Activated CD8-positive, alpha-beta T cell treated with anti-CD3 and anti-CD28 coated beads, Interleukin-2, amount 10 ng/mL, durations not matched to agents 7 days and 5 days (primary cell): ENCODE measurements around the gene COL28A1. TPM values are rescaled to one million over a fixed set of nuclear protein-coding genes. Genes with fewer than 3 reads are reported as not detected.

ENCODE experiments used
- ATAC-seq: fragments of 150-1000 bp; cut with Tn5 transposase; one replicate; pipeline ENCODE4 v1.10.0; 2021; ENCODE audit warnings: moderate library complexity
- CTCF ChIA-PET: fragments of 350-600 bp; sonication (Branson Sonifier 250); formaldehyde crosslinking; loops from one replicate; lab custom pipeline; 2021; ENCODE audit warnings: antibody characterized with exemption; lab: Charles Lee
- POLR2A ChIA-PET: fragments of 350-600 bp; sonication (Branson Sonifier 250); formaldehyde crosslinking; loops from one replicate; lab custom pipeline; 2021; ENCODE audit warnings: antibody characterized with exemption; lab: Charles Lee
- DNase-seq: peaks from one replicate; pipeline ENCODE4 v3.0.0-alpha.2; 2020
- H3K27ac Mint-ChIP-seq: one replicate; pipeline ENCODE4 v1.8.0; 2021; ENCODE audit warnings: mild to moderate bottlenecking, mixed read lengths
- H3K27me3 Mint-ChIP-seq: one replicate; pipeline ENCODE4 v1.8.0; 2021; ENCODE audit warnings: low read depth, mixed read lengths
- H3K36me3 Mint-ChIP-seq: one replicate; pipeline ENCODE4 v1.8.0; 2021; ENCODE audit warnings: low read depth, mixed read lengths
- H3K4me1 Mint-ChIP-seq: one replicate; pipeline ENCODE4 v1.8.0; 2021; ENCODE audit warnings: low read depth, mixed read lengths
- H3K4me3 Mint-ChIP-seq: one replicate; pipeline ENCODE4 v1.8.0; 2021; ENCODE audit warnings: mild to moderate bottlenecking, mixed read lengths
- H3K9me3 Mint-ChIP-seq: one replicate; pipeline ENCODE4 v1.8.0; 2022; ENCODE audit warnings: mixed read lengths; ENCODE audit not compliant: insufficient read depth
- total RNA-seq, 2 experiments: library from RNA; stranded (reverse); gene quantifications; one replicate each; pipeline ENCODE4 v1.2.3, GENCODE V29; 2021

Gene COL28A1
- total RNA-seq, 2 experiments from 2014 or later: not detected

GRCh38 chr7:7516156-7516555 is 19.5 kb downstream of the COL28A1 start:
- Mint-ChIP-seq H3K4me3 (no peak overlapping the region), H3K4me1 (peaks cover 3% of the 10 kb centered on the region), H3K36me3 (no peaks in the 10 kb centered on the region), H3K9me3 (no peaks in the 10 kb centered on the region), H3K27ac (no peak overlapping the region), H3K27me3 (peaks cover 1% of the 10 kb centered on the region)
- POLR2A ChIA-PET: no interaction called here
- DNase-seq: no peak
- CTCF ChIA-PET: no interaction called here
- no peak for ATAC-seq

- DNase-seq (no peak), ATAC-seq (no peak)
- no peaks in the 10 kb centered on the region for H3K4me1 Mint-ChIP-seq
- H3K27me3 Mint-ChIP-seq: no peaks in the 10 kb centered on the region
- H3K4me3 Mint-ChIP-seq: no peak overlapping the region
- ChIA-PET POLR2A (interaction anchor here (0.6 kb wide), 1 partner anchor 924 kb away, joined by 3 read pairs; no protein-coding TSS in a partner anchor), CTCF (interaction anchor here (1.2 to 1.4 kb wide), 2 partner anchors 10 to 127 kb away, joined by 3 to 4 read pairs; no protein-coding TSS in a partner anchor)
- no peak overlapping the region for H3K27ac Mint-ChIP-seq
- no peaks in the 10 kb centered on the region for H3K36me3 Mint-ChIP-seq
- H3K9me3 Mint-ChIP-seq: no peaks in the 10 kb centered on the region
Observed at GRCh38 chr7:7512861-7513597, 22.6 kb downstream of the COL28A1 start.

DNA sequence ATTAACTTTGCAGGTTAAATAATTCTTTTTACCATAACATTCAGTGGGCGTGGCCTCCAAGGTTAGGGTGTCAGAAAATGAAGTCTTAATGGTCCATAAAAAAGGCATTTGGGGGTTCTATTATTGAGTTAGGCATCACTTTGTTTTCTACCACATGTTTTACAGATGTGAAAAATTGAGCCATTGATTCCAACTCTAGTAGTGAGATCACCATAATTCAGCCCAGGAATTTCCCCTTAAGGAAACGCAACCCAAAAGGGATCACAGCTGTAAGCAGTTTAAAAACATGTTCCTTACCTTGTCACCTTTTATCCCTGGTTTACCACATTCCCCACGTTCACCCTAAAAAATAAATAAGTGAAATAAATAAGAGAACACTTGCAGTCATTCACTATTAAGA is 24.9 kb downstream of the COL28A1 start:
- no peaks in the 10 kb centered on the region for H3K27me3 Mint-ChIP-seq
- no peaks in the 10 kb centered on the region for H3K4me1 Mint-ChIP-seq
- no peak overlapping the region for H3K4me3 Mint-ChIP-seq
- no peaks in the 10 kb centered on the region for H3K36me3 Mint-ChIP-seq
- no peaks in the 10 kb centered on the region for H3K9me3 Mint-ChIP-seq
- DNase-seq: no peak
- ChIA-PET CTCF (no interaction called here), POLR2A (no interaction called here)
- no peak for ATAC-seq
- H3K27ac Mint-ChIP-seq: no peak overlapping the region

- Mint-ChIP-seq H3K36me3 (no peaks in the 10 kb centered on the region), H3K4me3 (no peak overlapping the region), H3K9me3 (no peaks in the 10 kb centered on the region), H3K27me3 (no peaks in the 10 kb centered on the region), H3K27ac (no peak overlapping the region), H3K4me1 (no peaks in the 10 kb centered on the region)
- ATAC-seq (no peak), DNase-seq (no peak)
- ChIA-PET CTCF (no interaction called here), POLR2A (no interaction called here)
Observed at GRCh38 chr7:7505915-7506314, 29.8 kb downstream of the COL28A1 start.

GRCh38 chr7:7504910-7505704 is 30.6 kb downstream of the COL28A1 start:
- no peak for ATAC-seq

DNA sequence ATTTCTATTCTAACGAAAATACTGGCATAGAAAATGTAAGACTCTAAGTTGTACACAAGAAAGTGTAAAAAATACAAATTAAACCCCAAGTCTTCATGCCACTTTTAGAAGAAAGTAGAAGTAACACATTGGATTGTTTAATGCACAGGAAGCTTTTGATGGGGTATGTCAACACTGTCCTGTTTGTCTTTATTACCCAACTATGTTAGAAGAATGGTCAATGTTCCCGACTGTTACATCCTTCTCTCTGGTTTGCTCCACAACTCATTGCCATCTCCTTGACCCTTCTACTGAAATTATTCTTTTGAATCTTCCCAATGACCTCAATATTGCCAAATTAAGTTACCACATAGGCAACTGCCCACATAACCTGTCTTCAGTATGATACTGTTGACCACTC is 35.8 kb downstream of the COL28A1 start:
- no peaks in the 10 kb centered on the region for H3K4me1 Mint-ChIP-seq

More at GRCh38 chr7:7504910-7505704, 30.6 kb downstream of the COL28A1 start:
- Mint-ChIP-seq H3K9me3 (no peaks in the 10 kb centered on the region), H3K36me3 (no peaks in the 10 kb centered on the region), H3K4me3 (no peak overlapping the region), H3K27me3 (no peaks in the 10 kb centered on the region), H3K27ac (no peak overlapping the region), H3K4me1 (no peaks in the 10 kb centered on the region)
- CTCF ChIA-PET: interaction anchor here (1.1 kb wide), 1 partner anchor 17 kb away, joined by 3 read pairs; no protein-coding TSS in a partner anchor
- DNase-seq: no peak
- POLR2A ChIA-PET: no interaction called here

DNA sequence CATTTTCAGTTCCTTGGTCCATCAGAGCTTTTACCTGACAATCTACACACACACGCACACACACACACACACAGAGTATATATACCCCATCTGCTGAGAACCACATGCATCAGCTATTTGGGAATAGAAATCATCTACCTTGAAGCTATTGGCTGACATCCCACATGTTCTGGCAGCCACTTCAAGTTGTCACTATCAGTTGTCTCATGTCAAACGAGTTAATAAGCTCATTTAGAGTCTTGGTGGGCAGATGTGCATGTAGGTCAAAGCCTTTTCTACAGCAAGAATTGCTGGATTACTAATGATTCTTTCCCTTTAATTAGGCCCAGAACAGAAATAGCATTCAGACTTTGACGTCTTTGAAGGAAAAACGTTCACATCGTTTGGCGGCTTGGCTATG is 36.8 kb downstream of the COL28A1 start:
- Mint-ChIP-seq H3K27ac (no peak overlapping the region), H3K4me3 (no peak overlapping the region), H3K27me3 (peaks cover 6% of the 10 kb centered on the region), H3K9me3 (no peaks in the 10 kb centered on the region), H3K36me3 (no peaks in the 10 kb centered on the region), H3K4me1 (no peaks in the 10 kb centered on the region)
- ATAC-seq (no peak), DNase-seq (no peak)
- POLR2A ChIA-PET: no interaction called here
- CTCF ChIA-PET: no interaction called here

More for the DNA sequence above, 35.8 kb downstream of the COL28A1 start:
- no peak overlapping the region for H3K4me3 Mint-ChIP-seq
- no peak overlapping the region for H3K27ac Mint-ChIP-seq
- H3K27me3 Mint-ChIP-seq: peaks cover 6% of the 10 kb centered on the region
- no peaks in the 10 kb centered on the region for H3K36me3 Mint-ChIP-seq
- H3K9me3 Mint-ChIP-seq: no peaks in the 10 kb centered on the region
- ChIA-PET POLR2A (no interaction called here), CTCF (no interaction called here)
- DNase-seq (no peak), ATAC-seq (no peak)

GRCh38 chr7:7496311-7496710 is 39.4 kb downstream of the COL28A1 start:
- Mint-ChIP-seq H3K4me3 (no peak overlapping the region), H3K27ac (no peak overlapping the region), H3K9me3 (no peaks in the 10 kb centered on the region), H3K27me3 (peaks cover 6% of the 10 kb centered on the region), H3K36me3 (no peaks in the 10 kb centered on the region), H3K4me1 (no peaks in the 10 kb centered on the region)
- ChIA-PET CTCF (no interaction called here), POLR2A (no interaction called here)
- DNase-seq (no peak), ATAC-seq (no peak)

DNA sequence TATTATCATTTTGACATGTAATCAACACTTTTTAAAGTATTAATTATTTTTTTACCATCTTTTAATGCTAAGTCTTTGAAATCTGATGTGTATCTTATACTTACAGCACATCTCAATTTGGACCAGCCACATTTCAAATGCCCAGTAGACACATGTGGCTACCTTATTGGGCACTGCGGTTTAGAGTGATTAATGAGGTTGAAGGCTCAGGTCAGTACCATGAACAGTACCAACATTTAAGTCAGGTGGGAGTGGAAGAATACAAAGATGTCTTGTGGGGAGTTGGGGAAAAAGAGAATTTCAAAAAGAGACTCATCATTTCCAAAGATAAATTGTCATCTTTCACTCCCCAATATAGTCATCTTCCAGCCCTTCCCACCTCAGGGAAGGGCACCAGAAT is 40.5 kb downstream of the COL28A1 start:
- no peaks in the 10 kb centered on the region for H3K9me3 Mint-ChIP-seq
- CTCF ChIA-PET: no interaction called here
- peaks cover 6% of the 10 kb centered on the region for H3K27me3 Mint-ChIP-seq
- POLR2A ChIA-PET: no interaction called here
- H3K27ac Mint-ChIP-seq: no peak overlapping the region
- no peak for ATAC-seq
- H3K36me3 Mint-ChIP-seq: no peaks in the 10 kb centered on the region
- no peaks in the 10 kb centered on the region for H3K4me1 Mint-ChIP-seq
- no peak for DNase-seq
- H3K4me3 Mint-ChIP-seq: no peak overlapping the region

- DNase-seq (no peak), ATAC-seq (no peak)
- Mint-ChIP-seq H3K36me3 (no peaks in the 10 kb centered on the region), H3K4me1 (no peaks in the 10 kb centered on the region), H3K9me3 (peaks cover 6% of the 10 kb centered on the region), H3K27me3 (peaks cover 2% of the 10 kb centered on the region), H3K4me3 (no peak overlapping the region), H3K27ac (no peak overlapping the region)
- POLR2A ChIA-PET: no interaction called here
- CTCF ChIA-PET: interaction anchor here (1.0 kb wide), 1 partner anchor 388 kb away, joined by 3 read pairs; no protein-coding TSS in a partner anchor
Observed at GRCh38 chr7:7491044-7491443, 44.6 kb downstream of the COL28A1 start.

- ChIA-PET CTCF (no interaction called here), POLR2A (no interaction called here)
- Mint-ChIP-seq H3K27ac (no peak overlapping the region), H3K4me3 (no peak overlapping the region), H3K36me3 (no peaks in the 10 kb centered on the region), H3K9me3 (peaks cover 6% of the 10 kb centered on the region), H3K4me1 (no peaks in the 10 kb centered on the region), H3K27me3 (no peaks in the 10 kb centered on the region)
- DNase-seq: no peak
- no peak for ATAC-seq
Observed at GRCh38 chr7:7490003-7490402, 45.7 kb downstream of the COL28A1 start.

DNA sequence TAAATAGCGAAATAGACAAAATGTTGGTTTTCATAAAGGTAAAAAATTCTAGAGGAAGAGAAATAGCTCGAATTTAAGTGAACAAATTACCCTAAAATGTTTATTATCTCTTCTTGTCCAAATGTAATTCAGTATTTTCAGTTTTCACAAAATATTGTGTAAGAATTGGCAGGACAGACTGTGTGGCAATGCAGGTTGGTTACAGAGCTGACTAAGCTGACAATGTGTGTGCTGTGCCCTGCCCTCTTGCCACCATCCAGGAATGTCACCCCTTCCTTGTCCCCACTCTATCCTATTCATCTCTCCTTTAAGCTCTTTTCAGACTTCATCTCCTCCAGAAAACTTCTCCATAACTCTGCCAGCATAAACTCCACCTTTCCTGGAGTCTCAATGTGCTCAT is 46.1 kb downstream of the COL28A1 start:
- H3K27me3 Mint-ChIP-seq: no peaks in the 10 kb centered on the region
- no peak overlapping the region for H3K4me3 Mint-ChIP-seq
- POLR2A ChIA-PET: no interaction called here
- ATAC-seq: no peak
- CTCF ChIA-PET: no interaction called here
- no peak overlapping the region for H3K27ac Mint-ChIP-seq
- H3K36me3 Mint-ChIP-seq: no peaks in the 10 kb centered on the region
- peaks cover 6% of the 10 kb centered on the region for H3K9me3 Mint-ChIP-seq
- no peaks in the 10 kb centered on the region for H3K4me1 Mint-ChIP-seq
- no peak for DNase-seq
